HL-60 (cell line): ENCODE data around the gene CPED1.

Experiments used
- DNase-seq, 2 experiments: peaks; one replicate each; pipeline ENCODE4 v3.0.0-alpha.2; 2010 to 2020; ENCODE audit warnings: low read depth in 1 of 2, low spot score in 1 of 2
- H3K27ac ChIP-seq: fragments of 250-450 bp; sonication (Bioruptor Pico); replicated peaks from 2 replicates; pipeline ENCODE4 v1.5.1; 2020; ENCODE audit warnings: mild to moderate bottlenecking, moderate library complexity
- H3K27me3 ChIP-seq: fragments of 250-450 bp; sonication (Bioruptor Pico); 2 replicates; pipeline ENCODE4 v1.5.1; 2021; ENCODE audit warnings: mild to moderate bottlenecking, moderate library complexity; ENCODE audit not compliant: insufficient read depth, poor library complexity, severe bottlenecking
- H3K4me3 ChIP-seq: replicated peaks from 2 replicates; pipeline ENCODE4 v1.5.1; 2011; ENCODE audit warnings: mild to moderate bottlenecking, control low read depth, low read length; ENCODE audit not compliant: insufficient read depth
- CTCF ChIP-seq: IDR thresholded peaks from one replicate; pipeline ENCODE4 v1.5.1; 2011; ENCODE audit warnings: low read length, control low read depth, inconsistent platforms; ENCODE audit not compliant: insufficient read depth
- GABPA ChIP-seq: IDR thresholded peaks from 2 replicates; pipeline ENCODE4 v1.6.1; 2012; ENCODE audit warnings: low read depth
- POLR2AphosphoS5 ChIP-seq: IDR thresholded peaks from 2 replicates; pipeline ENCODE4 v1.6.1; 2012; ENCODE audit warnings: low read depth
- REST ChIP-seq: IDR thresholded peaks from 2 replicates; pipeline ENCODE4 v1.6.1; 2012; ENCODE audit warnings: low read depth; ENCODE audit not compliant: insufficient replicate concordance
- SPI1 ChIP-seq: IDR thresholded peaks from 2 replicates; pipeline ENCODE4 v1.6.1; 2012; ENCODE audit warnings: low read depth, mild to moderate bottlenecking, borderline replicate concordance

CPED1 gene

GRCh38 chr7:121306565-121306964, 318.1 kb downstream of the CPED1 start:
- TF ChIP-seq GABPA (no peak), SPI1 (no peak), POLR2AphosphoS5 (no peak), CTCF (no peak)

GRCh38 chr7:121307021-121307574, 318.6 kb downstream of the CPED1 start:
- TF ChIP-seq SPI1, result no peak
- TF ChIP-seq POLR2AphosphoS5, result no peak
- no peak for TF ChIP-seq CTCF
- no peak for TF ChIP-seq GABPA
- TF ChIP-seq REST, result no peak
- Histone ChIP-seq H3K27ac (no peak overlapping the region), H3K27me3 (no peaks in the 10 kb centered on the region), H3K4me3 (no peak overlapping the region)
- no peak for DNase-seq

More at GRCh38 chr7:121306565-121306964, 318.1 kb downstream of the CPED1 start:
- no peak overlapping the region for H3K4me3 ChIP-seq
- no peak overlapping the region for H3K27ac ChIP-seq
- no peak for DNase-seq
- H3K27me3 ChIP-seq, result no peaks in the 10 kb centered on the region

- H3K4me3 ChIP-seq, result no peak overlapping the region
Measured at GRCh38 chr7:121313220-121313792, 324.8 kb downstream of the CPED1 start.

More at GRCh38 chr7:121313220-121313792, 324.8 kb downstream of the CPED1 start:
- no peak for DNase-seq
- Histone ChIP-seq H3K27ac (no peak overlapping the region), H3K27me3 (no peaks in the 10 kb centered on the region)
- TF ChIP-seq REST (no peak), CTCF (no peak), GABPA (no peak), POLR2AphosphoS5 (no peak), SPI1 (no peak)
